Heart left ventricle (tissue), 13 donors: ENCODE results near the gene HMCN2.

ENCODE experiments used
- POLR2A ChIP-seq, 2 donors: fragments of 450-650 bp; IDR thresholded peaks; one replicate each; pipeline ENCODE4 v1.6.1; 2017; ENCODE audit warnings: antibody characterized with exemption in 2 of 2, mild to moderate bottlenecking in 2 of 2, moderate library complexity in 2 of 2
- TF ChIP-seq, protein P1 (sequence below), 12 donors: fragments of 200-600 bp; sonication (generic) in 4 of 12; IDR thresholded peaks; one replicate each; pipeline versions ENCODE4 v1.5.0 to v1.8.0; 2018 to 2022; ENCODE audit warnings: antibody characterized with exemption in 12 of 12, mild to moderate bottlenecking in 5 of 12
- donor health status: ischemic (EF 13 %, LVEDD 7.1; RV severe dilation, severe dysfunction).
- donor health status: DM: no; HTN: yes; CAD: no.
- donor health status: DM: no; HTN: no; CAD: no.
- donor health status: ischemic (EF 25% LVEDD 6.9; RV normal size, moderate dysfunction).
- donor health status: ischemic (EF 25% LVEDD 5.7; RV mildly dilated, moderate dysfunction).
- donor health status: ischemic (EF 35%, LVEDD 5.7; RV mildly dilated, moderate dysfunction).
- donor health status: nonischemic (EF 11% LVEDD 7.7; RV severe dilation, severe dysfunction).
- donor health status: DM: yes; HTN: yes; CAD: no.
- donor health status: PGD.
- donor health status: ischemic (EF 29% LVEDD 5.4; RV normal size, mild dysfunction).
- donor health status: nonischemic (EF 23%, LVEDD 6.1; RV moderate dilation, normal function).

DNA sequence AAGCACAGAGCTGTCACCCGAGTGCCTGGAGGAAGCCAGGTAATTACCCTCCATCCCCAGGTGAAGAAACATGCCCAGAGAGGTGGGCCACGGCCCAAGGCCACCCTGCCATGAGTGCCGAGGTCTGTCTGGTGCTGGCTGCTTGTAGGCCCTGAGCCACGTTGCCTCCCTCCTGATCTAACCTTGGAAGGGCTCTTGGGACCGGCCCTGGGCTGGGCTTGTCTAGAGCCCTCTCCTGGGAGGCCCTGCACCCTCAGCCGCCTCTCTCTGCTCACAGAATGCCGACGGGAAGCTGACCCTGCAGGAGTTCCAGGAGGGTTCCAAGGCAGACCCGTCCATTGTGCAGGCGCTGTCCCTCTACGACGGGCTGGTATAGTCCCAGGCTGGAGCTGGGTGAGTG lies 39.4 kb upstream of the HMCN2 start:
- TF ChIP-seq, protein P1, sequence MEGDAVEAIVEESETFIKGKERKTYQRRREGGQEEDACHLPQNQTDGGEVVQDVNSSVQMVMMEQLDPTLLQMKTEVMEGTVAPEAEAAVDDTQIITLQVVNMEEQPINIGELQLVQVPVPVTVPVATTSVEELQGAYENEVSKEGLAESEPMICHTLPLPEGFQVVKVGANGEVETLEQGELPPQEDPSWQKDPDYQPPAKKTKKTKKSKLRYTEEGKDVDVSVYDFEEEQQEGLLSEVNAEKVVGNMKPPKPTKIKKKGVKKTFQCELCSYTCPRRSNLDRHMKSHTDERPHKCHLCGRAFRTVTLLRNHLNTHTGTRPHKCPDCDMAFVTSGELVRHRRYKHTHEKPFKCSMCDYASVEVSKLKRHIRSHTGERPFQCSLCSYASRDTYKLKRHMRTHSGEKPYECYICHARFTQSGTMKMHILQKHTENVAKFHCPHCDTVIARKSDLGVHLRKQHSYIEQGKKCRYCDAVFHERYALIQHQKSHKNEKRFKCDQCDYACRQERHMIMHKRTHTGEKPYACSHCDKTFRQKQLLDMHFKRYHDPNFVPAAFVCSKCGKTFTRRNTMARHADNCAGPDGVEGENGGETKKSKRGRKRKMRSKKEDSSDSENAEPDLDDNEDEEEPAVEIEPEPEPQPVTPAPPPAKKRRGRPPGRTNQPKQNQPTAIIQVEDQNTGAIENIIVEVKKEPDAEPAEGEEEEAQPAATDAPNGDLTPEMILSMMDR (IDR thresholded peaks at IDR 0.05) = no peak
- TF ChIP-seq POLR2A (IDR thresholded peaks at IDR 0.05) = no peak
